GM12873 (cell line): ENCODE data around the gene LMO4.

Experiments used
- TF ChIP-seq, protein P1 (sequence below): IDR thresholded peaks from 2 replicates; pipeline ENCODE4 v1.5.1; 2012; ENCODE audit warnings: low read depth, mild to moderate bottlenecking, moderate library complexity, low read length, control low read depth; ENCODE audit not compliant: insufficient read depth; ENCODE audit errors: missing control alignments

Gene LMO4, protein sequence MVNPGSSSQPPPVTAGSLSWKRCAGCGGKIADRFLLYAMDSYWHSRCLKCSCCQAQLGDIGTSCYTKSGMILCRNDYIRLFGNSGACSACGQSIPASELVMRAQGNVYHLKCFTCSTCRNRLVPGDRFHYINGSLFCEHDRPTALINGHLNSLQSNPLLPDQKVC

GRCh38 chr1:87328272-87329050, at the start of gene LMO4:
Gene LMO4 (plus strand): TSS chr1:87328880. CDS start chr1:87332016, 3,136 bp downstream.
- TF ChIP-seq, protein P1, sequence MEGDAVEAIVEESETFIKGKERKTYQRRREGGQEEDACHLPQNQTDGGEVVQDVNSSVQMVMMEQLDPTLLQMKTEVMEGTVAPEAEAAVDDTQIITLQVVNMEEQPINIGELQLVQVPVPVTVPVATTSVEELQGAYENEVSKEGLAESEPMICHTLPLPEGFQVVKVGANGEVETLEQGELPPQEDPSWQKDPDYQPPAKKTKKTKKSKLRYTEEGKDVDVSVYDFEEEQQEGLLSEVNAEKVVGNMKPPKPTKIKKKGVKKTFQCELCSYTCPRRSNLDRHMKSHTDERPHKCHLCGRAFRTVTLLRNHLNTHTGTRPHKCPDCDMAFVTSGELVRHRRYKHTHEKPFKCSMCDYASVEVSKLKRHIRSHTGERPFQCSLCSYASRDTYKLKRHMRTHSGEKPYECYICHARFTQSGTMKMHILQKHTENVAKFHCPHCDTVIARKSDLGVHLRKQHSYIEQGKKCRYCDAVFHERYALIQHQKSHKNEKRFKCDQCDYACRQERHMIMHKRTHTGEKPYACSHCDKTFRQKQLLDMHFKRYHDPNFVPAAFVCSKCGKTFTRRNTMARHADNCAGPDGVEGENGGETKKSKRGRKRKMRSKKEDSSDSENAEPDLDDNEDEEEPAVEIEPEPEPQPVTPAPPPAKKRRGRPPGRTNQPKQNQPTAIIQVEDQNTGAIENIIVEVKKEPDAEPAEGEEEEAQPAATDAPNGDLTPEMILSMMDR = no peak

DNA sequence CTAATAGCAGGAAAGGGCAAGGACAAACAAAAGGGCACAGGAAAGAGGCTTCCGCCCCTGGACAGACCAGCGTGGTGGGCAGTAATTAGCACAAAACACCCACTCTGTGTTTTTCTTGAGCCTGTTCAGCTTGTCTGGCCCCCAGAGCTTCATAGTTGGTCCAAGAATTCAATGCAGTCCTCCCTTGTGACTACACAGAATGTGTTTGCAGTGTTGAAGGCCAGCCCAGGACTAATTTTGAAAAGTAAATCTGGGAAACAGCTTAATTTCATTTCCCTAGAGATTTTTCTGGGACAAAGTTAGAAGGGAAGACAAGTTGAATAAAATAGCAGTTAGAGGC, 49.2 kb upstream of the LMO4 start:
- TF ChIP-seq, protein P1 = no peak

DNA sequence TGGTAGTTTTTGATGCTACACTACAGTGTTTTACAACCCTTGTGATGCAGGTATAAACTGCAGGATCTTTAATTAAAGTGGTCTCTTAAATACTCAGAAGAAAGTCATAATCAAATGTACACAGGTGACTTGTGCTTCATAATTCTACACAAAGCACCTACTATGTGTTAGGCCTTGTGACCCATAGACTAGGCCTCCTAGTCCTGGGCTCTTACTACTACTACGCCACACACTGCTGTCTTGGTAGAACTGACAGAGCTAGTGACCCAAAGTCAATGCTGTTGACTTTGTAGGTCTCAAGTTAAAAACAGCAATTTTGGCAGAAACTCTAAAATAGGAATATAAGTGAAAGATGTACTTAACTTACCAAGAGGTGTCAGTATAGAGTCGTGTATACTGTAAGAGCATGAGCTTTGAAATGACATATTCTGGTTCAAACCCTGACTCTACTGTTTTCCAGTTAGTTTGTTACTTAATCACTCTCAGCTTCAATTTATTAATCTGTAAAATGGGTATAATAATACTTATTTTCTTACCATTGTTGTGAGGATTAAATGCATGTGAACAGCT, 48.6 kb upstream of the LMO4 start:
- TF ChIP-seq, protein P1 = peak; percentile 40

DNA sequence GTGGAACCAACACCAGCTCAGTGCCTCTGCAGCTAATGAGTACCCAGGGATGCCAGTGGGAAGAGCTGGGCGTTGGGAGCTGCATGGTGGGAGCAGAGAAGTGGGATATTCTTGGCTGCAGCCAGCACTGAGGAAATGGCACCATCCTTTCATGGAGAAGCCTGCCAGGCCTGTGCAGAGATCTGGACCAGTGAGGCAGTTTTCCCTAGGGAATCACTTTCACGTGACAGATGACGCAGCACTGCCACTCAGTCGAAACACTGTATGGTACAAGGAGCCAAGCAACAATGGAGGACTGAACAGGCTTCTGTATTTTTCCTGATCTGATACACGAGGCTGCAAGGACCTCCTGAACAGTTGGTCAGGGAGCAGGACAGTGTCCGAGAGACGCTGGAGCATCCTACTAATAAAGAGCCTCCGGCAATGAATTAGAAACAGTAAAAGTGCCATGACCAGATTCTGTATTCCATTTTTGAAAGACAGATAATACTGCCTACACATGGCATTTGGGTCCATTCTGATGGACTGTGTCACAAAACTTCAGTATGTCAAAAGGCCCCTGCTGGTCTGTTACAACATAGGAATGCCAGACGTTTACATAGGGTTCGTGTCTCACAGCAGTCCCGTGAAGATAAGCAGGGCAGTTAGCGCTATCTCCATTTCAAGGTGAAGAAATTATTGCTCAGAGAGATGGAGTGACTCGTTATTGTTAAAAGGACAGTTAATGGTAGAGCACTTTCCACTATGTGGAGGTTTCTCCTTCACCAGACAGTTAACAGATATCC, 44.0 kb upstream of the LMO4 start:
- TF ChIP-seq, protein P1 = no peak

DNA sequence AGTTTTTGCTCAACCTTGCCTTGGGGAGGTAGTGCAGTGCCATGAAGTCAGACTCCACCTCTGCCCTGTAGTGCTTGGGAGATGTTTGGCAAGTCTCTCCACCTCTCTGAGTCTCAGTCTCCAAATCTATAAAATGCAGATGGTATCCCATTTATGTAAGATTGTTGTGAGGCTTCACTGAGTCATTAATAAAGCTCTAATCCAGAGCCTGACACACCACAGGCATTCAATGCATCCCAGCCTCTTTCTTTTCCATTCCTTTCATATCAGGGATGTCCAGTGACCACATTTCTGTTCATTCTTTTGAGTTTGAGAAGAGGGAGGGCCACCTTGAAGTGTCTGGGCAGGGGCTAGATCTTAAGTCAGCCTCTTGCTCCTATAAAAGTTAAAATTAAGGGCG, 37.6 kb upstream of the LMO4 start:
- TF ChIP-seq, protein P1 = no peak

DNA sequence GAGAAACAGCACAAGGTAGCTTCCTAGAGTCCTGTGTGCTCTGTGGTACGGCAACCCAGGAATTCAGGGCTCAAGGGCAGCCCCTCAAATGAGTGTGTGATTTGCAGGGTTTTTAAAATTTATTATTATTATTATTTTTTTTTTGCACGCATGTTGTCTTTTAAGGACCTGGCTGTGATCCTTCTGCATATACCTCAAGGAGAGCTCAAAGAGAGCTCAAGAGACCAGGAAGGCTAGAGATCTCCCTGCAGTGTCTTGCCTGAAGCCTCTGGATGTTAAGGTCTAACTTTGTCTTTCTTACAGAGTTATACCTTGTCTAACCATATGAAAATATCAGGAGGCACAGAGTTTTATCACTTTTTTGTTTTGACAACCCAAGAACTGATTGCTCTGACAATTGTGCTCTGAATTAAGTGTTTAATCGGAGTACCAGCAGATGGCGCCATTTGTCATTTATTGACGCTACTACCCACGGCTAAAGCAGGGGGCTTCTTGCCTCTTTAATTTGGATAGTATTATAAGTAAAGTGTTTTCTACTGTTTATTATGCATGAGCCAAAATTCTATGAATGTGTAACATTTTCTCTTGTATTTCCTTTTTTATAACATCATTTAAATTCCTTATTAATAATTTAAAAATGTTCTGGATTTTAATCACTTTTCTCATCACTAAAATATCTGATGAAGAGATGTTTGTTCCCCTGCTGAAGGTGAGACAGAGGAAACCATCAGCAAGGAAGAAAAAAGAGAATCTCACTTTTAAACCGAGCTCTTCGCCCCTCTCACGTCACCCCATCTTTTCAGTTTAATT, 35.8 kb upstream of the LMO4 start:
- TF ChIP-seq, protein P1 = peak; percentile 64
